GM23338 (cell line): ENCODE measurements around the gene AGPS.

Source experiments
- CREB1 ChIP-seq: fragments of 250-450 bp; sonication (Bioruptor Pico); IDR thresholded peaks from 2 replicates; pipeline ENCODE4 v1.5.0; 2020; ENCODE audit warnings: low read depth, mild to moderate bottlenecking, moderate library complexity
- CTCF ChIP-seq, 2 experiments: fragments of 200-600 bp in 1 of 2; sonication (generic) in 1 of 2; conservative IDR thresholded peaks; 2 replicates each; pipeline versions ENCODE4 v1.5.1 to v1.6.1; 2016 to 2017; ENCODE audit warnings: antibody characterized with exemption in 2 of 2, low read depth in 2 of 2, mild to moderate bottlenecking in 2 of 2, moderate library complexity in 1 of 2
- EZH2 ChIP-seq: fragments of 200-600 bp; sonication (generic); IDR thresholded peaks from one replicate; pipeline ENCODE4 v1.8.0; 2017; ENCODE audit warnings: antibody characterized with exemption, mild to moderate bottlenecking, low read depth; ENCODE audit not compliant: unreplicated experiment
- EZH2phosphoT487 ChIP-seq: fragments of 200-600 bp; sonication (generic); IDR thresholded peaks from one replicate; pipeline ENCODE4 v1.8.1; 2018; ENCODE audit warnings: antibody characterized with exemption; ENCODE audit not compliant: unreplicated experiment
- JUNB ChIP-seq: IDR thresholded peaks from one replicate; pipeline ENCODE4 v1.6.1; 2016; ENCODE audit warnings: antibody characterized with exemption; ENCODE audit not compliant: unreplicated experiment
- POLR2AphosphoS5 ChIP-seq: IDR thresholded peaks from 2 replicates; pipeline ENCODE4 v1.6.1; 2016; ENCODE audit warnings: antibody characterized with exemption, low read depth
- REST ChIP-seq: IDR thresholded peaks from one replicate; pipeline ENCODE4 v1.6.1; 2018; ENCODE audit warnings: antibody characterized with exemption; ENCODE audit not compliant: unreplicated experiment

- TF ChIP-seq CTCF (conservative IDR thresholded peaks at IDR 0.05; ENCODE audit: low read depth in 2 of 2) (no peak), EZH2 (no peak), EZH2phosphoT487 (no peak), POLR2AphosphoS5 (no peak), CREB1 (CRISPR knock-in tag) (no peak), JUNB (no peak), REST (no peak)
Measured at GRCh38 chr2:177427316-177427715, 34.7 kb downstream of the AGPS start.
